NCI-H345 treated with DMSO at 0.1 percent for 48 hours (cell line): Measurements from ENCODE around the gene MLX.

Experiments used
- DNase-seq: peaks from one replicate; lab custom pipeline; 2025; ENCODE audit not compliant: unreplicated experiment; lab: John Stamatoyannopoulos, UW

MLX gene, protein sequence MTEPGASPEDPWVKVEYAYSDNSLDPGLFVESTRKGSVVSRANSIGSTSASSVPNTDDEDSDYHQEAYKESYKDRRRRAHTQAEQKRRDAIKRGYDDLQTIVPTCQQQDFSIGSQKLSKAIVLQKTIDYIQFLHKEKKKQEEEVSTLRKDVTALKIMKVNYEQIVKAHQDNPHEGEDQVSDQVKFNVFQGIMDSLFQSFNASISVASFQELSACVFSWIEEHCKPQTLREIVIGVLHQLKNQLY

DNA sequence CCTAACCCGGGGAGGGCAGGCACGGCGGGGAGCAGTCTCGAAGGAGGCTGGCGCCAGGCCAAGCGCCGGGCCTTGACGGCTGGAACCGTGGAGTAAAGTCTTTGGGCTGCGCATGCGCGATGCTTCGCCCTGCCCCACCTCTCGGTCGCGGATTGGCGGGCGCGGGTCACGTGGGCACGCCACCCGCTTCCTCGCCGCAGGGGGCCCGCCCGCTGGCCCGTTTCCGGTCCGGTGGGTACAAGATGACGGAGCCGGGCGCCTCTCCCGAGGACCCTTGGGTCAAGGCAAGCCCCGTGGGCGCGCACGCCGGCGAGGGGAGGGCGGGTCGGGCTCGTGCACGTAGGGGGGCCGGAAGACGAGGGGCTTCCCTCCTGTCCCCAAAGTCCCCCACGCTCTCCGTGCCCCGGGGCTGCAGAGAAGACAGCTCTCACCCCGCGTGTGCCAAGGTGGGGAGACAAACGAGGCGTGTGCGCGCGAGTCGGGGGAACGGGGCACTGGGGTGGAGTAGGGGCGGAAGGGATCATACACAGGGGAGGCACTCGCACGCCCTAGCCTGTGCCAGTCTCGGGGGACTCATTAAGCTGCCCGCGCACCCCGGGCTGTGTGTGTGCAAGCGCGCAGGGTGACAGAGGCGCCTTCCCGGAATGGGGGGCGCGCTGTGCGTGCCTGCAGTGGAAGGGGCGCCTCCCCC, at the start of gene MLX:
TSS of gene MLX (plus strand) at position 218 of the 691 bp plus-strand sequence. CDS start at position 243, 25 bp downstream.
- peak; percentile 87 for DNase-seq

DNA sequence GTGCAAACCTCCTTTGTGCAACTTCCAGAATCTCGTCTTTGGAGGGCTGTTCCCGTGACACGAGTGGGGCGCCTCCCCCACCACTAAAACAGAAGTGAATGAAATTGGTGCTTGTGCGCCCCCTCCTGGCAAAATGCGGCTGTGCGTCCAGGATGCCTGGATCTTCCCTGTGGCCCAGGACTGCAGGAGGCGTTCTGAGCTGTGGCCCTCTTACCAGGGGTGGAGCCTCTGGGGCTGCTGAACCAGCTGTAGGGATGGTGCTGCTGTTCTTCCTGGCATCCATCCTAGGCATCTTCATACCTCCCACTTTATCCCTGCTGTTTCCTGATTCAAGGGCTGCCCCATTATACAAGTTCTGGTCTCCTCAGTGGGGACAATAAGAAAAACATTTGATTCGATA, 49.4 kb upstream of the MLX start:
- no peak for DNase-seq

DNA sequence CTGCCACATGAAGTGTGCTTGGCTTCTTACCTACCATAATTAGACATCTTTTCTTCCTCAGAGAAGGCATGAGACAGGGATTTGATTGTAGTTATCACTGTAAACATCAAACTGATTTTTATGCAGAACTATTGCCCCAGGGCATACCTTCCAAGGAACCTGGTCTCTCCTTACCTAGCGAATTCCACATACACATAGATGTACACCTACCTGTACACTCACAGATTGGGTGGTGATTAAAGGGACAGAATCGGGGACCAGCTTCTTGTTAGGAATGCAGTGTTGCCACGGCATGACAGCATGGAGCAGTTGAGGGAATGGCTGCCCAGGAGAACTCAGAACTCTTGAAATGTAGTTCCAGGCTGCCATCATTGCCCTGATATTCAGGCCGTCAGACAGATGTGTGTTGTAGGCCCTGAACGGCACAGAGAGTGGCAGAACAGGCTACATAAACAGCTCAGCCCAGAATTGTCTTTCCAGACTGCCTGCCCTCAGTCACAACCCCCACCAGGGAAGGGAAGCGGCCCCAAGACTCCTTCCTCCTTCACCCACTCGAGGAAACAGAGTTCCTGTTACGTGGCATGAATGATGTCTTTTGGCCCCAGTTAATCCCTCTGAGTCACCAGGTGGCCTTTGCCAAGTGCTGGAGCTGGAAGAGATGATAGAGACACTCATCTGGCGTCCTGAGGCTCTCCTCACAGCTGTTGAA, 48.7 kb upstream of the MLX start:
- DNase-seq, result no peak

DNA sequence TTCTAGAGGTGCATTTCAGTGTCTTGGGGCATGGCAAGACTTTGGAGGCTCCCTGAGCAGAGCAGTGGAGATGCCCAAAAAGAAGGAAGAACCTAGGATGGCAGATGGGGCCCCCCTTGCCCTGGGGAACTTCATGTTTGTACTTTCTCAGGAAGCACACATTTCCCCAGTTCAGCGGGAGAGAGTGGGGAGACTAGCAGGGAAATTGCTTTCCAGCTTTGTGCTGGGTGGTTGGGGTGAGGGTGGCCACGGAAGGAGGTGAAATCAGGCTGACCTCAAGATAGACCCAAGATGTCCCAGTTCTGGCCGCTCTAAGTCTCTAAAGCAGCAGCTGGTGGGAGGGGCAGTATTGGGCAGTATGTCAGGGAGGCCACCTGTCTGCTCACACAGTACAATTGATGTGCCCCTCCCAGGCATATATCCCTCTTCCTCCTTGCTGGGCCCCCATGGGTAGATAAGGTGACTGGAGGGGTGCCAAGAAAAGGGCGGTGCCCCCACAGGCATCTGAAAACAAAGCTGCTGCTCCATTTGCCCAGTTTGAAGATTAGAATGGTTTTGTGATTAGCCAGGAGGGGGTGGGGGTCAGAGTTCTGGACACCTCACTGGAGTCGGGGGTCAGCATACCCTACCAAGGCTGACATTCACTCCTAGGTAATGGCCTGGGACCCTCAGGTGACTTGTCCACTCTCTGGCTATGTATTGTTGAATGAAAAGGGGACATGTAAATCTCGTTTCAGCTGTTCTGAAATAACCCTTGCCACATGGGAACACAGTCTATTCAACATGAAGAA, 48.0 kb upstream of the MLX start:
- DNase-seq, result no peak

DNA sequence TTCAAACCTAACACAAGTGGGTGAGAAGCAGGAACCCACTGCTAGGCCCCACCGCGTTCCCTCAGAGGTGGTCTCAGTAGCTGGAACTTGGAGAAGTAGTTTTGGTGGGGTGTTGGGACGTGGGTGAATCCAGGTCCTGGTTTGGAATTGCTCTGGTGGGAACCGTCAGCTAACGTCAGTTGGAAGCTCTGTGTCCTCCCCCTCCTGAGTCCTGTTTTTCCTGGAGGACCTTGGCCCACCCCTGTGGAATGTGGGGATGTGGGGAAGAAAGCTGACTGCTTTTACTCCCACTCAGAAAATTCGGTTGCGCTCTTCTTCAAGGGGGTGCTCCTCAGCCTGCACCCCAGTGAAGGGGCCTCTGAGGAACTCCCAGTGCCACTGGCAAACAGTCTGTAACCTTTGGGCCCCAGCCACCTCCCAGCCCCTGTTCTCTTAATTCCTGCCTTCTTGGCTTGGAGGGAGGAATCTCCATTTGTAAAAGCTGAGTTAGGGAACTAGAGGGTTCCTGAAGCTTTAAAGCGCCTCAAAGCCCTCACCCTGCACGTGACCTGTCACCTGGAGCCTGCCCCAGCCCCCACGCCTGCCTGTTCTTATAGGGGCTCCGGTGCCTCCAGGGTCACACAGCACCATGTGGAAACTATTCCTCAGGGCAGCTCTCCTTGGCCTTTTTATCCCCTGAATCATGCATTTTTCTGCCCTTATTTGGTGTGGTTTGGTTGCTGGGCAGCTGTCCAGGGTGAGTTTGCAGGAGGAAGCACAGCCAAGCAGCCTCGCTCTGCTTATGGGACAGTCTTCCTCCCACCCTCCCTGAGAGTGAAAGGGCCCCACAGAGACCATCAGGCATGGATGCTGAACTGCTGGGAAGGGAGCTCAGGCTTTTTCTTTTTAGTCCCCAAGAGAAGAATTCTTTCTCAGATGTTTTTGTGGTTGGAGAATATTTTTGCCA, 47.1 kb upstream of the MLX start:
- no peak for DNase-seq

DNA sequence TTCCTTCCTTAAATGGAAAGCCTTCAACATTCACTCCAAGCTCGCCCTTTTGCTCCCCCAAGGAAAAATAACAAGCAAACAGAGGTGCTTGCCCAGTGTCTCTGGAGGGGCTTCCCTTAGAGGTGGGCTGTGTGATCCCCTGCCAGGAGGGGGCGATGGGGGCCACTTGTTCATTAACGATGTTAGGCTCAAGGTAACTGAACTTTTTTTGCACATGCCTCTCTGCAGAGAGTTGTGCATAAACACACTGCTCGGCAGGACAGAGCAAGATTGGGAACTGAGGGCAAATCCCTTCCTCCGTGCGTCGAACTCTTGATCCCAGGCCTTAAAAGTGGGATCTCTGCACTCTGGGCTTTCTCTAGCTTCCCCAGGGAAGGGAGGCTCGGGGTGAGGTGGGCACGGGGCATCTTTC, 46.4 kb upstream of the MLX start:
- DNase-seq, result no peak

DNA sequence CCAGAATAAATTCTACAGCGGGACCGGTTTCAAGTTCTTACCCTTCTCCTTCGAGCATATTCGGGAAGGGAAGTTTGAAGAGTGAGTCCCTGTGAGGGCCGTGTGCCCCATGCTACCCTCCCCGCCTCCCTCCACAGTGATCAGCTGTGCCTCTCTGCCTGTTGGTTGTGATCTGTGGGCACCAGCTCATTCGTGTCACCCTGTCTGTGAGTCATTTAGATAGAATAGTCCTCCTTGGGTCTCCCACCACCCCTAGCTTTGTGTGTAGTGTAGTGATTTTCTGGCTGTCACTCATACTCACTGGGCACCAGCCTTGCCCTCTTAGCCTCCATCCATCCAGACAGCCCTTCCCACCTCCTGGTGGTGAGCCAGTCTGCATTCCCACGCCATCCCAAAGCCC, 45.9 kb upstream of the MLX start:
- no peak for DNase-seq

DNA sequence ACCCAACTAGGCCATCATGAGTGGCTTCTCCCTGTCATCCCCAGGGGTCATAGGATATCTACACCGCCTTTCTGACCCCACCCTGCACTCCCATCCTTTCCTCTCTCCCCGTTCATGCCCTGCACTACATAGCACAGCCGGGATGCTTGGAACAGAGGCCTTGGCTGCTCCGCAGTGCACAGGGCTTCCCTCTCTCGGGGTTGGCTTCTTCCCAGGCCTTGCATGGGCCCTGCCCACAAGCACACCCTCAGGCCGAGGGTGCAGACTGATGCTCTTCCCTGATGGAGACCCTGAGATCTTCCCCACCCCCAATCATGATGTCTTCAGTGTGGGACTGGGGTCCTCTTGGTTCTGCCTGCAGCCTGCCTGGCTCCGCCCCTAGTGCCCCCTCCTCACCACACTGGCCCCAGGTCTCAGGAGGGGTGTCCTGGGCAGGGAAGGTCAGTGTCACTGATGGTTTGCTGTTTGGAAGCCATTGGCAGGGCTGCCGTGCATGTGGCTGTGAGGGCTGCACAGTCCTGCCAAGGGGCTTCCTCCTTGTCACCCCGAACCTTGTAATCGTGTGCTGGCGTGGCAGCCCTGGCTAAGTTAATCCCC, 45.1 kb upstream of the MLX start:
- no peak for DNase-seq

DNA sequence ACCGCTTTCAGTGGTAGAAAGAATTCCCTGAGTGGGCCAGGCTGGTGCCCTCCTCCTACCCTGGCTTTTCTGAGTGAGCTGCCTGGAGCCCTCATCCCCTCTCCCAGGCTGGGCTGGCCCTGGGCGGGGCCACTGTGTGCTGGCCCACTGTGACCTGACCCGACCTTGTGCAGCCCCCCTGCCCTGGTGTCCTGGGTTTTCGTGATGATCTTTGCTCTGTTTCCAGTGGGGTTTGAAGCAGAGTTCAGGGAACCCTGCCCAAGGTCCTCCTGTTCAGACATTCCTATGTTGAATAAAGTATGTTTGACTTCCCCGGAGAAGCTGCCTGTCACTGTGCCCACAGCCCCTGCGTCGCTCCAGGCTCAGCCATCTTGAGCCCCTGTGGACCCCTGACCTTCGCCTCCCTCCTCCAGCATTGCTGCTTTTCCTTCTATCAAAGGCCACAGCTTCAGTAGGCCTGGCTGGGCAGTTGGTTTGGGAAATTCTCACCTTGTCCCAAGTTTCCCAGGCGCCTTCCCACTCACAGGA, 44.6 kb upstream of the MLX start:
- no peak for DNase-seq

DNA sequence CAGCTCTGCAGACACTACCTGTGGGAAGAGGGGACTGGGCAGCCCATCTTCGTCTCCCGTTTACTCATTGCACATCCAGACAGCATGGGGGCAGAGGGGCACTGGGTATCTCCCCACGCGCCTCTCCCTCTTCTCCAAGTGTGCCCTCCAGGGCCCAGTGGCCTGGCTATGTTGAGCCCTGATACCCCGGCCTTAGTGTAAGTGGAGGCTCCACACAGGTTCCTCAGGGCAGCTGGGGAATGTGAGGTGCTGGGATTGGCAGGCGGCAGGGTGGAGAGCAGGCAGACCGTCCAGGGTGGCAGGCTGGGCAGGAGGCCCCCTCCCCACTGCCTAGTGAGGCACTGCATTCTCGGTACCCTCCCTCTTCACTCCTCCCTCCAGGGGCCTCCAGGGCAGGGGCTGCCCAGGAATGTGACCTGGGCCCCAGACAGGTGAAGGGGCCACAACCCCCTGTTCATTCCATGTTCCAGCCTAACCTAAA, 44.1 kb upstream of the MLX start:
- no peak for DNase-seq

DNA sequence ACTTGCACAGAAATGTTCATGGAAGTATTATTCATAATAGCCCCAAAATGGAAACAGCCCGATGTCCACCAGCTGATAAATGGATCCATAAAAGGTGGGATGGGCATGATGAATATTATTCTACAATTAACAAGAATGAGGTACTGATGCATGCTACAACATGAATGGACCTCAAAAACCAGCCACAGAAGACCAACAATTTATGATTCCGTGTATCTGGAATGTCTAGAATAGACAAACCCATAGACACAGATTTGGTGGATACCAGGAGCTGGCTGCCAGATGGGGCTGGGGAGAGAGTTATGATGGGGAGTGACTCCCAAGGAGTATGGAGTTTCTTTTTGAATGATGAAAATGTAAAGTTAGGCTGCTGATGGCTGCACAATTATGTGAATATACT, 41.7 kb upstream of the MLX start:
- no peak for DNase-seq

DNA sequence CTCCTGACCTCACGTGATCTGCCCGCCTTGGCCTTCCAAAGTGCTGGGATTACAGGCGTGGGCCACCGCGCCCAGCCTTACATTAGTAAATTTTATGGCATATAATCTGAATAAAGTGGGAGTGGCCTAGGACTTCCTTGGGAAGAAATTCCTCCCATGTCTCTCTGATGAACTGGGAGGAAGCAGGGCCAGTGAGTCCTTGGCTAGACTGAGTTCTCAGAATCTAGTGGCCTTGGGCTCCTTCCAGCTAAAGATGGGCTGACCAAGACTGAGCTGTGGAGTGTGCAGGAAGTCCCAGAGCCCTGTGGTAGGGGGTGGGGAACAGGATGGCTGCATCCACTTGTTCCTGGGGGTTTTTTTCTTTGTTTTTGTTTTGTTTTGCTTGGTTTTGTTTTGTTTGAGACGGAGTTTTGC, 40.9 kb upstream of the MLX start:
- DNase-seq, result no peak

DNA sequence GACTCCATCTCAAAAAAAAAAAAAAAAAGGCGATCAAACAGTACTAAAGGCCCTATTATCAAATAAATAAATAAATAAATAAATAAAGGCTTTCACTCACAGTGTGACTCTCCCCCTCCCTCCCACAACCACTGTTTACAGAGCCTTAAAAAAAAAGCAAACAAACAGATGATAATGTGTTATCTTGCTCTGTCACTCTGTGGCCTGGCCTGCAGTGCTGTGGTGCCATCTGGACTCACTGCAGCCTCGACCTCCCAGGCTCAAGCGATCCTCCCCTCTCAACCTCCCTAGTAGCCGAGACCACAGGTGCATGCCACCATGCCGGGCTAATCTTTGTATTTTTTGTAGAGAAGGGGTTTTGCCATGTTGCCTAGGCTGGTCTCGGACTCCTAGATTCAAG, 39.0 kb upstream of the MLX start:
- no peak for DNase-seq

DNA sequence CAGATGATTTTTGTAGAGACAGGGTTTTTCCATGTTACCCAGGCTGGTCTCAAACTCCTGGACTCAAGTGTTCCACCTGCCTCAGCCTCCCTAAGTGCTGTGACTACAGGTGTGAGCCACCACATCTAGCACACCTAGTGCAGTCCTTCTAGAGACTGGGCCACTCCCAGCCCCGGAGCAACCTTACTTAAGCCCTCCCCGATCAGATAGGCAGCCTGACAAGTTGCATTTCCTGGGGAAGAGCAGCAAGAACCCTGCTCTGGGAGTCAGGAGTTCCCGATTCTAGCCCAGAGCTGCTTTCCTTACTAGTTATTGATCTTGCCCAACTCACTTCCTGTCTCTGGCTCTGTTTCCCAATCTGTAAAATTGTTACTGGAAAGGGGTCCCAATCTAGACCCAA, 37.8 kb upstream of the MLX start:
- no peak for DNase-seq

DNA sequence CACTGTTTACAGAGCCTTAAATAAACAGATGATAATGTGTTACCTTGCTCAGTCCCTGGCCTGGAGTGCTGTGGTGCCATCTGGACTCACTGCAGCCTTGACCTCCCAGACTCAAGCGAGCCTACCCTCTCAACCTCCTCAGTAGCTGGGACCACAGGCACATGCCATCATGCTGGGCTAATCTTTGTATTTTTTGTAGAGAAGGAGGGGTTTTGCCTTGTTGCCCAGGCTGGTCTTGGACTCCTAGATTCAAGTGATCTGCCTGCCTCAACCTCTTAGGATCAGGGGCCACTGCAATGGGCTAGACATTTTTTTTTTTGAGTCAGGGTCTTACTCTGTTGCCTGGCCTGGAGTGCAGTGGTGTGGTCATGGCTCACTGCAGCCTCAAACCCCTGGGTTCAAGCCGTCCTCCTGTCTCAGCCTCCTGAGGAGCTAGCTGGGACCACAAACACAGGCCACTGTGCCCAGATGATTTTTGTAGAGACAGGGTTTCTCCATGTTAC, 35.9 kb upstream of the MLX start:
- DNase-seq, result no peak

DNA sequence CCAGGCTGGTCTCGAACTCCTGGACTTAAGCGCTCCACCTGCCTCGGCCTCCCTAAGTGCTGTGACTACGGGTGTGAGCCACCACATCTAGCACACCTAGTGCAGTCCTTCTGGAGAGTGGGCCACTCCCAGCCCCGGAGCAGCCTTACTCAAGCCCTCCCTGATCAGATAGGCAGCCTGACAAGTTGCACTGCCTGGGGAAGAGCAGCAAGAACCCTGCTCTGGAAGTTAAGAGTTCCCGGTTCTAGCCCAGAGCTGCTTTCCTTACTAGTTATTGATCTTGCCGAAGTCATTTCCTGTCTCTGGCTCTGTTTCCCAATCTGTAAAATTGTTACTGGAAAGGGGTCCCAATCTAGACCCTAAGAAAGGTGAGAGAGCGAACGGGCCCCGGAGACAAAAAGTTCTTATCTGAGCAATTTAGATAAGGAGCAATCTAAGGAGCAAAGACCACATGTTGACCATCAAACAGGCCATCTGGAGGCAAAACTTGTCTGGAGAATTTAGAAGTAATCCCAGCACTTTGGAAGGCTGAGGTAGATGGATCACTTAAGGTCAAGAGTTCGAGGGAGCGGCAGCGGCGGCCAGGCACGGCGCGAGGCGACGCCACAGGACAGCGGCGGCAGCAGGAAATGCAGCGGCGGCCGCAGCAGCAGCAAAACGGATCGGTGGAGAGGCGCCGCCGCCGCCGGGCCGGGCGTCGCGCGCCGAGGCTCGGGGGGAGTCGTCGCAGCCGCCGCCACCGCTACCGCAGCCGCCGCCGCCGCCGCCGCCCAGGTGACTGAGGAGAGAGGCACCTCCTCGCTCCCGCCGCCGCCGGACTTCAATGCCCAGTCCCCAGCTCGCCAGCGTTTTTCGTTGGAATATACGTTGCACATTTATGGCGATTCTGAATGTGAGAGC, 35.2 kb upstream of the MLX start:
- DNase-seq, result peak; percentile 22

DNA sequence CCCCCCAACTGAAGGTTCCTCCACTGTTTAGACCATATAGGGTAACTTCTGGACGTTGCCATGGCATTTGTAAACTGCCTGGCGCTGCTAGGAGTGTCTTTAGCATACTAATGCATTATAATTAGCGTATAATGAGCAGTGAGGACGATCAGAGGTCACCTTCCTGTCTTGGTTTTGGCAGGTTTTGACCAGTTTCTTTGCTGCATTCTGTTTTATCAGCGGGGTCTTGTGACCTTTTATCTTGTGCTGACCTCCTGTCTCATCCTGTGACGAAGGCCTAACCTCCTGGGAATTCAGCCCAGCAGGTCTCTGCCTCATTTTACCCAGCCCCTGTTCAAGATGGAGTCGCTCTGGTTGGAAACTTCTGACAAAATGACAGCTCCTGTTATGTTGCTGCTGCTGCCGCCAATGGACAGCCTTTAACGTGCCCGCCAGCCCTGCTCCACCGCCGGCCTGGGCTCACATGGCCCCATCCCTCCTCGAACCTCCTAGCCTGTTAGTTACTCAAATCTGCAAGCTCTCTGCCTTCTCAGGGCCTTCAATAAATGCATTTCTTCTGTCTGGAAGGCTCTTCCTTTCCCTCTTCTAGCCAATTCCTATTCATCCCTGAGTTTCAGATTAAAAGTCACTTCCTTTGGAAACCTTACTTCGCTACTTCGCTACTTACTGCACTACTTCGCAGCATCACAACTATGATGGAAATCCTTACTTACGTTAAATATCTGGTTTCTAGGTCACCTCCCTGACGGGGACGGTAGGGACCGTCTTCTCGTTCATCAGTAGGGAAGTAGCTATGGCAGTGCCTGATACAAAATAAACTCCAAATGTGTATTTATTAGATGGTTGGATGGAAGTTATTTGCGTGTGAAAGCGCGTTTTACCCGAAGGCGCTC, 31.5 kb upstream of the MLX start:
- DNase-seq, result no peak

DNA sequence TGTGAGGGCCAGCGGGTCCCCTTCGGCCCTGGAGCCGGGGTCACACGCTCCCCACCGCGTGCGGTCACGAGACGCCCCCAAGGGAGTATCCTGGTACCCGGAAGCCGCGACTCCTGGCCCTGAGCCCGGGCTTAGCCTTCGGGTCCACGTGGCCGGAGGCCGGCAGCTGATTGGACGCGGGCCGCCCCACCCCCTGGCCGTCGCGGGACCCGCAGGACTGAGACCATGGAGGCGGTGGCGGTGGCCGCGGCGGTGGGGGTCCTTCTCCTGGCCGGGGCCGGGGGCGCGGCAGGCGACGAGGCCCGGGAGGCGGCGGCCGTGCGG, 30.9 kb upstream of the MLX start, which contains the start of gene NAGLU:
TSS of gene NAGLU (plus strand) at position 194 of the 324 bp plus-strand sequence. CDS start at position 226, 32 bp downstream.
- DNase-seq, result peak; percentile 70
